ENCODE results near the gene ASCC1. TPM values are rescaled to one million over a fixed set of nuclear protein-coding genes. Genes with fewer than 3 reads are reported as not detected.

ASCC1 gene
- total RNA-seq, 2 donors from 2014 or later: 15.2 to 30.3 TPM

DNA sequence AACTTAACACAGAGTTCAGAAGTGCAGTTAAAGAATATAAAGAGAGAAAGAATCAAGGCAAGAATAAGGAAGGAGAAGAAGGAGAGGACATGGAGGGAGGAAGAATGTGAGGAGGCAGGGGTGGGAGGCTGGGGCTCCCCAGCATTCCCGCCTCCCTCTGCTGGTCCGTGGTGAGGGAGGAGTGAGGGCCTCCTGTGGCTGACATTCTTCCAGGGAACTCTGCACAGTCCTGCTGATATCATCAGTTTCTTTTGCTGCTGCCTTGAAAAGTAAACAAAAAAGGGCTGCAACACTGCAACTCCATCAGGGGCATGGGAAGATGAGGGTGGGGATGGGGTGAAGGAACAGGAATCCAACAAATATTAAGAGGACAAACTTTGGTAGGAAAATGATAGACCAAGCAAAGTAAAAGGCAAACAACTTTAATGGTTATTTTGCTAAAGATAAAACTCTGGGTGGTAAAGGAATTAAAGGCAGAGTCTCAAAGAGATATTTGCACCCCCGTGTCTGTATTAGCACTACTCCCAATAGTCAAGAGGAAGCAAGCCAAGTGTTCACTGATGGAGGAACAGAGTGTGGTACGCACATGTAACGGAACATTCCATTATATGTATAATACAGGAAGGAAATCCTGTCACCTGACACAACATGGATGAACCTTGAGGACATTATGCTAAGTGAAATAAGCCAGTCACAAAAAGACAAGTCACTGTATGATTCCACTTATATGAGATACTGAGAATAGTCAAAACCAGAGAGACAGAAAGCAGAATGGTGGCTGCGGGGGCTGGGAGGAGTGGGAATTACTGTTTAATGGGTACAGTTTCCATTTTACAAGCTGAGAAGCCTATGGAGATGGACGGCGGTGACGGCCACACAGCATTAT, 119.7 kb downstream of the ASCC1 start:
- Histone ChIP-seq H3K27me3 (replicated peaks; ENCODE audit: insufficient read depth) (no peaks in the 10 kb centered on the region), H3K27ac (no peak overlapping the region), H3K9me3 (no peaks in the 10 kb centered on the region), H3K36me3 (peaks cover 6% of the 10 kb centered on the region), H3K4me1 (ENCODE audit: control insufficient read depth in 1 of 2, low read depth in 2 of 2) (peaks cover 4 to 17% of the 10 kb centered on the region in 2 donors), H3K4me3 (no peak overlapping the region)
- ATAC-seq (ENCODE audit: insufficient number of reproducible peaks, low FRiP score, low read depth) (no peak), DNase-seq (ENCODE audit: low spot score) (no peak)
- TF ChIP-seq, protein P1, sequence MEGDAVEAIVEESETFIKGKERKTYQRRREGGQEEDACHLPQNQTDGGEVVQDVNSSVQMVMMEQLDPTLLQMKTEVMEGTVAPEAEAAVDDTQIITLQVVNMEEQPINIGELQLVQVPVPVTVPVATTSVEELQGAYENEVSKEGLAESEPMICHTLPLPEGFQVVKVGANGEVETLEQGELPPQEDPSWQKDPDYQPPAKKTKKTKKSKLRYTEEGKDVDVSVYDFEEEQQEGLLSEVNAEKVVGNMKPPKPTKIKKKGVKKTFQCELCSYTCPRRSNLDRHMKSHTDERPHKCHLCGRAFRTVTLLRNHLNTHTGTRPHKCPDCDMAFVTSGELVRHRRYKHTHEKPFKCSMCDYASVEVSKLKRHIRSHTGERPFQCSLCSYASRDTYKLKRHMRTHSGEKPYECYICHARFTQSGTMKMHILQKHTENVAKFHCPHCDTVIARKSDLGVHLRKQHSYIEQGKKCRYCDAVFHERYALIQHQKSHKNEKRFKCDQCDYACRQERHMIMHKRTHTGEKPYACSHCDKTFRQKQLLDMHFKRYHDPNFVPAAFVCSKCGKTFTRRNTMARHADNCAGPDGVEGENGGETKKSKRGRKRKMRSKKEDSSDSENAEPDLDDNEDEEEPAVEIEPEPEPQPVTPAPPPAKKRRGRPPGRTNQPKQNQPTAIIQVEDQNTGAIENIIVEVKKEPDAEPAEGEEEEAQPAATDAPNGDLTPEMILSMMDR (IDR thresholded peaks at IDR 0.05): no peak

DNA sequence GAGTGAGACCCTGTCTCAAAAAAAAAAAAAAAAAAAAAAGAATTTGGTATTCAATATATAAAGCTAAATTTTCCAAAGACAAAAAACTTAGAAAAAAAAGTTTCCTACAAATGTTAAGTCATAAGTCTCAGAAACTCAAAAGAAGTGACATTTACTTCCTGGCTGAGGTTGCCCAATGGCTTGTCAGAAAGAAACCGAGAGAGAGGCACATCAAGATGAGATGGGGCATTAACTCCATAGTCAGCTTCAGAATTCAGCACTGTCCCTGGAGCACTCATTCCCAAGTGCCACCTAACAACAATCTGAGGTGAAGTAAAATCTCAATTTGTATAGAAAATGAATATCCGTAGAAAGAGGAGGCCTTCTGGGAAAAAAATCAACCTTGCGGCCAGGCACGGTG, 120.9 kb downstream of the ASCC1 start:
- Histone ChIP-seq H3K27me3 (replicated peaks; ENCODE audit: insufficient read depth) (no peaks in the 10 kb centered on the region), H3K4me3 (no peak overlapping the region), H3K4me1 (ENCODE audit: control insufficient read depth in 1 of 2, low read depth in 2 of 2) (peaks cover 4 to 17% of the 10 kb centered on the region in 2 donors), H3K27ac (no peak overlapping the region), H3K9me3 (no peaks in the 10 kb centered on the region), H3K36me3 (peaks cover 4% of the 10 kb centered on the region)
- TF ChIP-seq, protein P1 (IDR thresholded peaks at IDR 0.05): no peak
- ATAC-seq (ENCODE audit: insufficient number of reproducible peaks, low FRiP score, low read depth) (no peak), DNase-seq (ENCODE audit: low spot score) (no peak)

DNA sequence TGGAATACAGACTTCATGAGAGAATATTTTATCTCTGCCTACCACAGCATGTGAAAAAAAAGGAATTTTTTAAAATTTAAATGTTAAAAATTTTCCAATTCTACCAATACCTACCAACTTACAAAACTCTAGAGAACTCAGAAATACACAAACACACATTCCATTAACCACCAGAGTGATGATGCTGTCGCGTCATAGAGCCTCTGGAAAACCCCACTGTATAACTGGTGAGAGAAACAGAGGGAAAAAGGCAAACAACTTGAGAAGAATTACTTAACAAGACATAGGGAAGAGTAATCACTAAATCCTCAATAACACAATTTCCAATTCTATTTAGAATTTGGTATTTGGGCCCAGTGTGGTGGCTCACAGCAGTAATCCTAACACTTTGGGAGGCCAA, 121.5 kb downstream of the ASCC1 start:
- H3K27ac ChIP-seq: no peak overlapping the region
- H3K9me3 ChIP-seq: no peaks in the 10 kb centered on the region
- TF ChIP-seq, protein P1 (IDR thresholded peaks at IDR 0.05): no peak
- H3K4me3 ChIP-seq: no peak overlapping the region
- peaks cover 4 to 17% of the 10 kb centered on the region in 2 donors for H3K4me1 ChIP-seq (ENCODE audit: control insufficient read depth in 1 of 2, low read depth in 2 of 2)
- no peak for ATAC-seq (ENCODE audit: insufficient number of reproducible peaks, low FRiP score, low read depth)
- peaks cover 4% of the 10 kb centered on the region for H3K36me3 ChIP-seq
- DNase-seq (ENCODE audit: low spot score): no peak
- no peaks in the 10 kb centered on the region for H3K27me3 ChIP-seq (replicated peaks; ENCODE audit: insufficient read depth)

DNA sequence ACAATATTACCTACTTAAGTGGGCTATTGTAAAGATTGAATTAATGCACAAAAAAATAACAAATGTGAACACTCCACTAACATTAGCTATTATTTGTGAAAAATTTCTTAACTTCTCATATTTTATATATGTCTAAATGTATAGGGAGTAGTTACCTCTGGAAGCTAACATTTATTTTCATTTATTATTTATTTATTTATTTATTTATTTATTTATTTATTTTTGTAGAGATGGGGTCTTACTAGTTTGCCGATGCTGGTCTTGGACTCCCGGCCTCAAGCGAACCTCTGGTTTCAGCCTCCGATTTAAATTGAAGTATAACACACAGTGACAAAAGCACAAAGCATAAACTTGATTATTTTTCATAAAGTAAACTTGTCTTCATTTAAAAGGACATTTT, 122.6 kb downstream of the ASCC1 start:
- DNase-seq (ENCODE audit: low spot score): no peak
- Histone ChIP-seq H3K4me1 (ENCODE audit: control insufficient read depth in 1 of 2, low read depth in 2 of 2) (peaks cover 4 to 19% of the 10 kb centered on the region in 2 donors), H3K4me3 (no peak overlapping the region), H3K27ac (no peak overlapping the region), H3K9me3 (no peaks in the 10 kb centered on the region), H3K36me3 (peaks cover 4% of the 10 kb centered on the region), H3K27me3 (replicated peaks; ENCODE audit: insufficient read depth) (peaks cover 4% of the 10 kb centered on the region)
- ATAC-seq (ENCODE audit: insufficient number of reproducible peaks, low FRiP score, low read depth): no peak
- TF ChIP-seq, protein P1 (IDR thresholded peaks at IDR 0.05): no peak

DNA sequence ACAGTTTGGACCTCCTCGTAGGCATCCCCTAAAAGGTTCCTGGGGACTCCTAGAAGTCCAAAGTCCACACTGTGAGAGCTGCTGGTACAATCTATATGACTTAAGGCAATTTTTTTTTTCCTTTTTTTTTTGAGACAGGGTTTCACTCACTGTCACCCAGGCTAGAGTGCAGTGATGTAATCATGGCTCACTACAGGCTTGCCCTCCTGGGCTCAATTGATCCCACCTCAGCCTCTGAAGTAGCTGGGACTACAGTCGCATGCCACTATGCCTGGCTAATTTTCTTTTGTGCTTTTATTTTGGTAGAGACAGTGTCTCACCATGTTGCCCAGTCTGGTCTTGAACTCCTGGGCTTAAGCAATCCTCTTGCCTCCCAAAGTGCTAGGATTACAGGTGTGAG, 123.1 kb downstream of the ASCC1 start:
- Histone ChIP-seq H3K4me3 (no peak overlapping the region), H3K4me1 (ENCODE audit: control insufficient read depth in 1 of 2, low read depth in 2 of 2) (peaks cover 3 to 19% of the 10 kb centered on the region in 2 donors), H3K27ac (no peak overlapping the region), H3K9me3 (no peaks in the 10 kb centered on the region), H3K36me3 (peaks cover 4% of the 10 kb centered on the region), H3K27me3 (replicated peaks; ENCODE audit: insufficient read depth) (peaks cover 8% of the 10 kb centered on the region)
- TF ChIP-seq, protein P1 (IDR thresholded peaks at IDR 0.05): no peak
- ATAC-seq (ENCODE audit: insufficient number of reproducible peaks, low FRiP score, low read depth) (no peak), DNase-seq (ENCODE audit: low spot score) (no peak)
